ACHN (cell line): ENCODE data around the gene OCIAD1.
A peak's percentile ranks its signal among the peaks of the same experiment; 100 is the strongest.
"Not testable (repeated sequence)": the region's sequence is repeated elsewhere in the genome, so short reads cannot be mapped to it uniquely, and the experiment has no call there.

Experiments
- DNase-seq: peaks from one replicate; pipeline ENCODE4 v3.0.0-alpha.2; 2015
- in situ Hi-C: cut with HindIII; loops from 2 replicates; pipeline ENCODE4 v1.10.0; 2017; ENCODE audit warnings: low sequenced_read_pairs, low pct_ligation_motif_present, low pct_unique_long_range_greater_than_20kb

The OCIAD1 gene

DNA sequence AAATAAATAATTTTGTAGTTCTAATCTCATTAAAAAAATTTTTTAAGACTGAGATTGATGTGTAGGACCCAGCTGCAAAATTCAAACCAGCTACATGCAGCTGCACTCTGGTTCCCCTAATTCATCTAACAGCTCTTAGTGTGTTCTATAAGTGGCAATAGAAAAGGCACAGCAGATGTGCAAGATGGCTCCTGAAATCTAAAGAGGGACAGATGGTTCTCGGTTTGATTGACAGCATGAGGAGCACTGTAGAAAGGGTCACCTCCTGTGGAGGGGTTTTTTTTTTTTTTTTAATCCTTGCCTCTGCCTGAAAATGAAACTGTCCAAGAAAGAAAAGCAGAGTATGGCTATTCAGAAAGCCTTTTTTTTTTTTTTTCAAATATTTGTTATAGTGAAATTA lies 16.9 kb upstream of the OCIAD1 start:
- in situ Hi-C loops, result no loop called here
- DNase-seq, result no peak

DNA sequence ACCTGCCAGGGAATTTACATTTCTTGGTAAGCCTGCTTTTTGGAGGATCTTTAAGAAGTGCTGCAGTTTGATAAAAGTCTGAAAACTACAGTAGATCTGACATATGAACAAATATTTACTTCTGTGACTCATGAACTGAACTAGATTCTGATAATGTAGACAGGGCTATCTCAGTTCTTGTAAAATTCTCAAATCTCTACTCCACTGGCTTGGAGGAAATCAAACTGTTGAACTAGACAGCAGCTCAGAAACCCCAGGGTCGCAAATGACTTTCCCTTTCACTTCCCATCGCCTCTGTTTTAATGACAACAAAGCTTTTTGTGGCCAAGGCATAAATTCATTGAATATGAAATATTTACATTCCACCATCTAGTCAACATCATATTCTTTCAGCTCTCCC lies 15.4 kb upstream of the OCIAD1 start:
- in situ Hi-C loops, result no loop called here
- no peak for DNase-seq

DNA sequence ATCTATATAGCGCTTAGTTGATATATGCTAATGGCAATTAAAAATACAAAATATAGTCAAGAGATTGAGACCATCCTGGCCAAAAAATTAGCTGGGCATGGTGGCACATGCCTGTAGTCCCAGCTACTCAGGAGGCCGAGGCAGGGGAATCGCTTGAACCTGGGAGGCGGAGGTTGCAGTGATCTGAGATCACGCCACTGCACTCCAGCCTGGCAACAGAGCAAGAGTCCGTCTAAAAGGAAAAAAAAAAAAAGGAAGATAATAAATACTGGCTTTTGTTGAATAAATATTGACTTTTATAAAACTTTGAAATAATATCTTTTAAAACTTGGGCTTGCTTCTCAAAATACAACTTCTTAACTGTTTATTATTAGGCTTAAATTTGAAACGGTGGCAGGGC lies 14.6 kb upstream of the OCIAD1 start:
- DNase-seq, in situ Hi-C loops: not testable (repeated sequence)

DNA sequence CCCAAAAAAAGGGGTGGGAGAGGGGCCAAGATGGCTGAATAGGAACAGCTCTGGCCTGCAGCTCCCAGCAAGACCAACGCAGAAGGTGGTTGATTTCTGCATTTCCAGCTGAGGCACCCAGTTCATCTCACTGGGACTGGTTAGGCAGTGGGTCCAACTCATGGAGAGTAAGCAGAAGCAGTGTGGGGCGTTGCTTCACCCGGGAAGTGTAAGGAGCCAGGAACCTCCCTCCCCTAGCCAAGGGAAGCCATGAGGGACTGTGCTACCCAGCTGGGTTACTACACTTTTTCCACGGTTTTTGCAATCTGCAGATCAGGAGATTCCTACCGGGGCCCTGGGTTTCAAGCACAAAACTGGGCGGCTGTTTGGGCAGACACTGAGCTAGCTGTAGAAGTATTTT lies 13.9 kb upstream of the OCIAD1 start:
- no peak for DNase-seq
- in situ Hi-C loops, result no loop called here

DNA sequence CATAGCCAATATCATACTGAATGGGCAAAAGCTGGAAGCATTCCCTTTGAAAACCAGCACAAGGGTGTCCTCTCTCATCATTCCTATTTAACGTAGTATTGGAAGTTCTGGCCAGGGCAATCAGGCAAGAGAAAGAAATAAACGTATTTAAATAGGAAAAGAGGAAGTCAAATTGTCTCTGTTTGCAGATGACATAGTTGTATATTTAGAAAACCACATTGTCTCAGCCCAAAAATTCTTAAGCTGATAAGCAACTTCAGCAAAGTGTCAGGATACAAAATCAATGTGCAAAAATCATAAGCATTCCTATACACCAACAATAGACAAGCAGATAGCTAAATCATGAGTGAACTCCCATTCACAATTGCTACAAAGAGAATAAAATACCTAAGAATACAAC lies 9.5 kb upstream of the OCIAD1 start:
- DNase-seq, in situ Hi-C loops: not testable (repeated sequence)

DNA sequence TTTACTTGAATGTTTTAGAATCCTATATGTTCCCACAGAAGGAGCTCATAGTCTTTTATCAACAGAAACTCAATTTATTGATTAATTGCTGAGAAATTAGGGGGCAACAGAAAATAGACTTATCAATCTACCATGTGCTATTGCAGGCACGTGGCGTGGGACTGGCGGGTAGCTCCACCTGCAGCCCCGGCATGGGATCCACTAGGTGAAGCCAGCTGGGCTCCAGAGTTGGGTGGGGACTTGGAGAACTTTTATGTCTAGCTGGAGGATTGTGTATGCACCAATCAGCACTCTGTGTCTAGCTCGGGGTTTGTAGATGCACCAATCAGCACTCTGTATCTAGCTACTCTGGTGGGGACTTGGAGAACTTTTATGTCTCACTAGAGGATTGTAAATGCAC lies 3.3 kb upstream of the OCIAD1 start:
- in situ Hi-C loops, result loop anchor here (25.0 kb wide), 1 partner anchor 135 kb away; no protein-coding TSS in a partner anchor
- no peak for DNase-seq

DNA sequence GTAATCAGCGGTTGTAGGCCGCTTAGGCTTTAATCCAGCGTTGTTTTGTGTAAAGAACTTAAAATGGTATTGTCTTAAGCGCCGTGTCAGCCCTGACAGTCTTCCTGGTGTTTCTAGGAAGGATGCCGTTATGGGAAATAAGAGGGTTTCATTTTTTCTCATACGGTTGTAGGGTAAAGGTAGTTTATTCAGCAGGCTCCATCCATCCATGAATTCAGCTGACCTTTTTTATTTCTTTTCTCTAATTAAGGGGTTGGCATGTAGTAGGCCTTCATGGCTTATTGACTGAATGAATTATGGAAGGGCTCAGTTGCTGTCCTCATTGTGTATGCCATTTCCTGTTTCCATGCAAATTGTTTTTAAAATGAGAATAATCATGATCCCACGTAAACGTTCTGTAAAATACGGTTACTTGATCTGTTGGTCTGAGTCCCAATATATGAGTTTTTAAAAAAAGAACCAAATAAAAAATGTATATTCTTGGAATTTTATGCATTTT lies 693 bp downstream of the OCIAD1 start:
- peak; percentile 17 for DNase-seq
- in situ Hi-C loops, result loop anchor here (25.0 kb wide), 1 partner anchor 131 kb away; no protein-coding TSS in a partner anchor

DNA sequence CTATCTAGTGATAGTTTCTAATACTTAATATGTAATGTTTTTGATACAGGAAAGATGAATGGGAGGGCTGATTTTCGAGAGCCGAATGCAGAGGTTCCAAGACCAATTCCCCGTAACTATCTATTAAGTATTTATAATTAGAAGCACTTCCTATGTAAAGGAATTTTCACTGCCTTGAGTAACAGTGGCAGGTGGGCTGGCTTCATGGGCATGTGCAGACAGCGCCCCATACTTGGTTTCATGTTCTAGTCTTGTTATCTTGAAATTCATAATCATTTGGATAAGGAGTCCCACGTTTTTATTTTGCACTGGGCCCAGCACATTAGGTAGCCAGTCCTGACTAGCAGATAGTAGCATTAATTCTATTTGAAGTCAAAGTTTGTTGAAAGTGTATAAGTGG lies 1.7 kb downstream of the OCIAD1 start:
- no peak for DNase-seq
- in situ Hi-C loops, result loop anchor here (25.0 kb wide), 1 partner anchor 130 kb away; no protein-coding TSS in a partner anchor

DNA sequence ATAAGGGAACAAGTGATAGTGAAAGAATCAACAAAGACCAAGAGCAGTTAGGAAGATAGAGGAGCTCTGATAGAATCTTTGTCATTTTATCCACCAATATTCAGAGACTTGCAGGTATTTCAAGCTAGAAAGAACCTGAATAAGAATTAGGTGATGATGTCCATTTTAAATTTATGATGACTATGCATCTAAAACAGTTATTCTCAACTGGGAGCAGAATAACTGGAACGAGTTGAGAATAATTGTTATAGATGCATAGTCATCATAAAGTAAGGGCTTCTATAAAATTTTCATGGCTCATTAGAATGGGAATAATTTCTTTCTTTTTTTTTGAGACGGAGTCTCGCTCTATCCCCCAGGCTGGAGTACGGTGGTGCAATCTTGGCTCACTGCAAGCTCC lies 5.8 kb downstream of the OCIAD1 start:
- in situ Hi-C loops, result loop anchor here (25.0 kb wide), 1 partner anchor 126 kb away; no protein-coding TSS in a partner anchor

DNA sequence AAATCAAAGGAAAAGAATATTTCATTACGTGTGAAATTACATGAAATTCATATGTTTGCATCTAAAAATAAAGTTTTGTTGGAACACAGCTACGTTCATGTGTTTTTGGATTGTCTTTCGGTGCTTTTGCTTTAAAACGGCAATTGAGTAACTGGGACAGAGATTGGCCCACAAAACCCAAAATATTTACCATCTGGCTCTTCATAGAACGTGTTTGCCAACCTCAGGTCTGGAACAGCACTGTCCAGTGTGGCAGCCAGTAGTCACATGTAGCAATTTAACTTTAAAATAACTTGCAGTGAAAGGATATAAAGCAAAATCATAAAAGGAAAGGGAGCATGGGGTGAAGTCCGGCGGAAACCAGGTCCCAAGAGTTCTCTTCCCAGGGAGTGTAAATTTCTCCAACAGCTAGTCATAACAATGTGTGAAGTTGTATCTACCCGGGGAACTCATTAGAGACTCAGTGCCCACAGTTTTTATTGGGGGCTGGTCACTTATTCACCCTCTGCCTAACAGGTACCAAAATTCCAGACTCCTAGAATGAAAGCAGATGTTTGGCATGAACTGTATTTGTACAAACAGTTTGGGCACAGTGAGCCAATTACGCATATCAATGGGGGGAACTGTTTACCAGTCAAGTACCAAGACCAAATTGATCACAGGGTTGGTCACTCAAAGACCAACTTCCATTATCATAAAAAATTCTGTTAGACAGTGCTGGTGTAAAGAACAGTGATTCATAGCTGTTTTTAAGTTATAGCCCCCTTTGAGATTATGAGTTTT lies 10.3 kb downstream of the OCIAD1 start:
- in situ Hi-C loops, result loop anchor here (25.0 kb wide), 1 partner anchor 121 kb away; no protein-coding TSS in a partner anchor
- no peak for DNase-seq

More for the DNA sequence above, 5.8 kb downstream of the OCIAD1 start:
- DNase-seq, result no peak

DNA sequence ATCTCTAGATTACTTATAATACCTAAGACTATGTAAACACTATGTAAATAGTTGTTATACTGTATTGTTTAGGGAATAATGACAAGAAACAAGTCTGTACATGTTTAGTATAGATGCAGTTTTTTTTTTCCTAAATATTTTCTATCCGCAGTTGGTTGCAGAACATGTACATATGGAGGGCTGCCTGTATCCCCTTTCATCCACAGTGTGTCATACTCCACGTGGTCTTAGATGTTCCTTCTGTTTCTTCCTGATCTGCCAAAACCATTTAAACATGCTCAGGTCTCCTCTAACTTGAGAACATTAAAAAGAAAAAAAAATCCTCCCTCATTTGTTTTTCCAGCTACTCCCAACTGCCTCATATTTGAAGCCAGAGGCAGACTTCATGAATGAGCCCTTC lies 14.0 kb downstream of the OCIAD1 start:
- no peak for DNase-seq
- in situ Hi-C loops, result loop anchor here (25.0 kb wide), 1 partner anchor 117 kb away; no protein-coding TSS in a partner anchor

DNA sequence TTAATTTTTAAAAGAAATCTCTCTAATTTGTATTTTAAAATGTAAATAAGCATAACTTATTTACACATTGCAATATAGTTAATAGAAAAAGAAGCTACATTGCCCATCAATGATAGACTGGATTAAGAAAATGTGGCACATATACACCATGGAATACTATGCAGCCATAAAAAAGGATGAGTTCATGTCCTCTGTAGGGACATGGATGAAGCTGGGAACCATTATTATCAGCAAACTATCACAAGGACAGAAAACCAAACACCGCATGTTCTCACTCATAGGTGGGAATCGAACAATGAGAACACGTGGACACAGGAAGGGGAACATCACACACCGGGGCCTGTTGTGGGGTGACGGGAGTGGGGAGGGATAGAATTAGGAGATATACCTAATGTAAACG lies 17.9 kb downstream of the OCIAD1 start:
- not testable (repeated sequence) for DNase-seq
- in situ Hi-C loops, result loop anchor here (25.0 kb wide), 1 partner anchor 114 kb away; no protein-coding TSS in a partner anchor

DNA sequence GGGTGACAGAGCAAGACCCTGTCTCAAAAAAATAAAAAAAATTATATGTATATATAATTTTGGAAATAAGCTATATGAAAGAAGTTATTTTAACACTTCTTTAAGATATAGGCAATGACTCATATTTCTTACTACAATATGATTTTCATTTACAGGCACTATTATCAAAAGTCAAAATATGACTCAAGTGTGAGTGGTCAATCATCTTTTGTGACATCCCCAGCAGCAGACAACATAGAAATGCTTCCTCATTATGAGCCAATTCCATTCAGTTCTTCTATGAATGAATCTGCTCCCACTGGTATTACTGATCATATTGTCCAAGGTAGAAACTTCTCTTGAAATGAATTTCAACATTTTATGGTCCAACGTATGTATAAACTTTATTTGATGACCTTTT lies 20.8 kb downstream of the OCIAD1 start:
- DNase-seq, result no peak
- in situ Hi-C loops, result no loop called here

DNA sequence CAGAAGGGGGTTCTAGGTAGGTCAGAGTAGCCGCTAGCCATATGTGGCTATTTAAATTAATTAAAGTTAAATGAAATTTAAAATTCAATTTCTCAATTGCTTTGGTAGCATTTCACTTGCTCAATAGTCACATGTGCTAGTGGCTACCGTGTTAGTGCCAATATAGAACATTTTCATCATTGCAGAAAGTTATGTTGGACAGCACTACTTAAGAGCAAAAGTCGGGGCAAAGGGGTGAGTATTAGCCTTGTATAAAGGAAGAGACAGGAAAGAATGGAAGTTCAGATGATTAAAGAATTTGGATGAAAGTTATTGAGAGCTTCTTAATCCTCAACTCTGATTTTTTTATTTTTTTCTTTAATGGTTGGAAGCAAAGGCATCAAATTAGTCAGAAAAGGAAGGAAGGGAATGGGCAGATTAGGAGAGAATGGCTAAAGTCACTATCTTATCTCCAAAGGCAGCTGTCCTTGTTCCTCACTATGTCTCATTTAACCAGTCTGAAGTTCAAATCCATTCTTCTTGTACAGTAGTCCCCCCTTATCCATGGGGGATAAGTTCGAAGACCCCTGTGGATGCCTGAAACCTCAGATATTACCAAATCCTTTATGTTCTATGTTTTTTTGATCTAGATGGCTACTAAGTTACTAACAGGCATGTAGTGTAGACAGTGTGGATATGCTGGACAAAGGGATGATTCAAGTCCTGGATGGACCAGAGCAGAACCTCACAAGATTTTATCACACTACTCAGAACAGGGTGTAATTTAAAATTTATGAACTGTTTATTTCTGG lies 22.9 kb downstream of the OCIAD1 start:
- DNase-seq, result no peak
- in situ Hi-C loops, result no loop called here

DNA sequence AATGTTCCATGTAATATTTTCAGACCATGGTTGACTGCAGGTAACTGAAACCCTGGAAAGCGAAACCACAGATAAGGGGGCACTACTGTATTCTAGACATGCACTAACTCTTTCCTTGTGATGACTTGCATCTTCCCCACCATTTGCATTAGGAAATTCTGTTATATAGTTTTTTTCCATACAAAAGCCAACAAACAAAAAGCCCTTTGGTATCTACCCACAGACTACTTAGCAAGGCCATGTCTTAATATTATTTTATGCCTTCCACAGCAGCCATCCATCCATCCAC lies 23.5 kb downstream of the OCIAD1 start:
- in situ Hi-C loops, result no loop called here
- no peak for DNase-seq

DNA sequence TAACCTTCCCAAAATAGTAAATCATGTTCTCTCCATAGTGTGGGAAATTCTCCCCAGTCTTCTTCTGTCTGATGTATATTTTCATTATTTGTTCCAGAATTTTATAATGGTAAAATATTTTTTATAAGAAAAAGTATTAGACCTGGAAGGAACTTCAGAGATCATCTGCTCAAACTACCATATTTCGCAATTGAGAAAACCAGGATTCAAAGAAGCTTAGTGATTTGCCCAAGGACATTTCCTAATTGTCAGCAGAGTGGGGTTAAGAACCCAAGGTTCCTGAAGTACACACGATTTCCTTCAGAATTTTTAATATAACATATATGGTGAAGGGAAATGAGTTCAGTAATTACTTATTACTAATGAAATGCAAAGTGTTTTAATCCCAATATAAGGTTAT lies 24.1 kb downstream of the OCIAD1 start:
- in situ Hi-C loops, result no loop called here
- DNase-seq, result no peak

DNA sequence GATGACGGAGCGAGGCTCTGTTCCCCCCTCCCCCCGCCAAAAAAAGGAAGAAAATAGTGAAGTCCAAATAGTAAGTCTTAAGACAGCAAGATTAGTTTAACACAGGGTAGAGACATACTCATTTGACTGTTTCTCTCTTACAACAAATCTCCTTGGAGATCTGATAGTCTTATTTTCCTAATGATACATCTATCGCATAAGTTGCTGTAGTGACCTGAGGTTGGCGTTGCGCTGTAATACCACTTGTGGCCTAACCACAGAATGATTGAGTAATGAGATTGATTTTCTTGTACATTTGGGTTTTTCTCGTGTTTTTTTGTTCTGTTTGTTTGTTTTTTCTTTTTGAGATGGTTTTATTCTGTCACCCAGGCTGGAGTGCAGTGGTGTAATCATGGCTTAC lies 27.2 kb downstream of the OCIAD1 start:
- in situ Hi-C loops, result no loop called here
- no peak for DNase-seq

DNA sequence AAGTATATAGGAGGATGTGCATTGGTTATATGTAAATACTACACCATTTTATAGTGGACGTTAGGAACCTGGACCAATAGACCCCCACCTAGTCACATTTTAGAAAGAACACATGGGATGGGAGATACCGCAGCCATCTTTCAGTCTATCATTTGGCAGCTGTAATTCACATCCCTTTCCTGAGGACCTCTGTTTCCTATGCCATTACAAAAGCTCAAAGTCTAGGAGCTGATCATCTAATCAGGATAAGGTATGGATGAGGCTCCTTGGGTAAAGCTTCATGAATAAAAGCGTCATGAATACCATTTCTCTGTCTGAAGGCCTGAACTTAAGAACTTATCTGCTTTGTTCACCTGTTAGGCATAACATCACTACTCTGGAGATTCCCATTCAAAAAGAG lies 31.1 kb downstream of the OCIAD1 start:
- in situ Hi-C loops, result no loop called here
- no peak for DNase-seq

DNA sequence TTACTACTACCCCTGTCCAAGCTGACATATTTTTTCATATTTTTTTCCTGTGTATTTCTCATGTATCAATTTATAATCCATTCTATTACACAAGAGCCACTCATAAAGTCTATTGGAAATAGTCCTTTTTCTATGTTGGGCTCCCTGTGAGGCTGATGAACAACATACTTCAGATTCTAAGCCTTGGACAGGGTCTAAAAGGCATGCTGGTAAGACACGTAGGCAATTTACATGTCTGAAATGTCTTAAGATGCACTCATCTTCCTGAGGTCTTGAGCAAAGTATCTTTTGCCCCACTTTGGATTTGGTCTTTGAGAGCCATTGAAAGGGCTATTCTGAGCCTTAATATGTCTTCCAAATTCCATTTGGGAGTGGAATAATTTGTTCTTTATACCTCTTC lies 31.8 kb downstream of the OCIAD1 start:
- in situ Hi-C loops, result no loop called here
- no peak for DNase-seq
